ENCODE measurements around the gene APOL6. TPM values are rescaled to one million over a fixed set of nuclear protein-coding genes. Genes with fewer than 3 reads are reported as not detected.

The APOL6 gene
- polyA plus RNA-seq, 1 donor (not counting 4 experiments of a cell fraction or from before 2014, with no cell fraction given): 4.2 TPM

DNA sequence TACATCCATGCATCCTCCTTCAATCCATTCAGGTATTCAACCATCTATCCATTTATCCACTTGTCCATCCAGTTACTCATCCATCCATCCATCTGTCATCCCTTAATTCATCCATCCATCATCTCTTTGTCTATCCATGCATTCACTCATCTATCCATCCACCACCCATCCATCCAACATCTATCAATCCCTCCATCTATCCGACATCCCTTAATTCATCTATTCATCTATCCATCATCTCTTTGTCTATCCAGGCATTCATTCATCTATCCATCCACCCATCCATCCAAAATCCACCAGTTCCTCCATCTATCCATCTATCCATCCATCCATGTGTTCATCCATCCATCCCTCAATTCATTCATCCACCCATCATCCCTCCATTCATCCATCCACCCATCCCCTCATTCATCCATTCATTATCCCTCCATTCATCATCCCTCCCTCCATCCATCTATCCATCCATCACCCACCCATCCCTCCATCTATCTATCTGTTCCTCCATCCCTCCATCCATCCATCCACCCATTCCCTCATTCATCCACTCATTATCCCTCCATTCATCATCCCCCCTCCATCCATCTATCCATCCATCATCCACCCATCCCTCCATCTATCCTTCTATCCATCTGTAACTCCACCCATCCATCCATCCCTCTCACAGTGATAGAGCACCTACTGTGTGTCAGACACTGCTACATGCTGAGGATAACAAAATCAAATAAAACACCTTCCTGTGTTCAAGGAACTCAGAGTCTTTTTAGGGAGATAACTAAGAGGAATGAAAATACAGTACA is 29.6 kb upstream of the APOL6 start:
- no peak overlapping the region for H3K4me3 ChIP-seq (ENCODE audit: control insufficient read depth in 2 of 3, extremely low read depth in 1 of 3, insufficient read depth in 2 of 3, low read depth in 1 of 3, low read length in 3 of 3)
- dilution Hi-C loops (cut with MboI; ENCODE audit: extremely low pct_ligation_motif_present, low sequenced_read_pairs): no loop called here
- H4K20me1 ChIP-seq (ENCODE audit: control insufficient read depth, extremely low read depth, insufficient read depth, low read length): no peaks in the 10 kb centered on the region
- no peak overlapping the region for H3K4me2 ChIP-seq (ENCODE audit: control insufficient read depth, extremely low read depth, insufficient read depth, low read depth, low read length)
- no peak for DNase-seq (ENCODE audit: low read depth, low spot score)
- H3K4me1 ChIP-seq (ENCODE audit: control insufficient read depth, extremely low read depth, insufficient read depth, low read length): peaks cover 10% of the 10 kb centered on the region
- no peak overlapping the region for H3K27ac ChIP-seq (ENCODE audit: control insufficient read depth, insufficient read depth, low read length)
- no peaks in the 10 kb centered on the region for H3K79me2 ChIP-seq (ENCODE audit: control insufficient read depth, insufficient read depth, low read length)
- no peaks in the 10 kb centered on the region for H3K9me1 ChIP-seq (ENCODE audit: control insufficient read depth, extremely low read depth, insufficient read depth, low read length)
- H3K36me3 ChIP-seq (ENCODE audit: control insufficient read depth in 2 of 2, extremely low read depth in 1 of 2, insufficient read depth in 2 of 2, low read length in 2 of 2): no peaks in the 10 kb centered on the region
- H3K9ac ChIP-seq (ENCODE audit: control insufficient read depth, extremely low read depth, insufficient read depth, low read length): no peak overlapping the region
- no peaks in the 10 kb centered on the region for H3K27me3 ChIP-seq (ENCODE audit: control insufficient read depth, extremely low read depth, insufficient read depth, low read length)
- no peak for TF ChIP-seq EZH2 (IDR thresholded peaks at IDR 0.05; ENCODE audit: low read length)
- TF ChIP-seq, protein P1, sequence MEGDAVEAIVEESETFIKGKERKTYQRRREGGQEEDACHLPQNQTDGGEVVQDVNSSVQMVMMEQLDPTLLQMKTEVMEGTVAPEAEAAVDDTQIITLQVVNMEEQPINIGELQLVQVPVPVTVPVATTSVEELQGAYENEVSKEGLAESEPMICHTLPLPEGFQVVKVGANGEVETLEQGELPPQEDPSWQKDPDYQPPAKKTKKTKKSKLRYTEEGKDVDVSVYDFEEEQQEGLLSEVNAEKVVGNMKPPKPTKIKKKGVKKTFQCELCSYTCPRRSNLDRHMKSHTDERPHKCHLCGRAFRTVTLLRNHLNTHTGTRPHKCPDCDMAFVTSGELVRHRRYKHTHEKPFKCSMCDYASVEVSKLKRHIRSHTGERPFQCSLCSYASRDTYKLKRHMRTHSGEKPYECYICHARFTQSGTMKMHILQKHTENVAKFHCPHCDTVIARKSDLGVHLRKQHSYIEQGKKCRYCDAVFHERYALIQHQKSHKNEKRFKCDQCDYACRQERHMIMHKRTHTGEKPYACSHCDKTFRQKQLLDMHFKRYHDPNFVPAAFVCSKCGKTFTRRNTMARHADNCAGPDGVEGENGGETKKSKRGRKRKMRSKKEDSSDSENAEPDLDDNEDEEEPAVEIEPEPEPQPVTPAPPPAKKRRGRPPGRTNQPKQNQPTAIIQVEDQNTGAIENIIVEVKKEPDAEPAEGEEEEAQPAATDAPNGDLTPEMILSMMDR (optimal IDR thresholded peaks at IDR 0.05 in 1 of 3, IDR thresholded peaks at IDR 0.05 in 1 of 3, conservative IDR thresholded peaks at IDR 0.05 in 1 of 3; ENCODE audit: extremely low read depth in 1 of 3, insufficient read depth in 2 of 3, low read length in 3 of 3): no peak
- H2AFZ ChIP-seq (ENCODE audit: control insufficient read depth, low read length): no peak overlapping the region
- H3K9me3 ChIP-seq (ENCODE audit: control insufficient read depth, low read depth, low read length): no peaks in the 10 kb centered on the region
- no peak for FAIRE-seq

DNA sequence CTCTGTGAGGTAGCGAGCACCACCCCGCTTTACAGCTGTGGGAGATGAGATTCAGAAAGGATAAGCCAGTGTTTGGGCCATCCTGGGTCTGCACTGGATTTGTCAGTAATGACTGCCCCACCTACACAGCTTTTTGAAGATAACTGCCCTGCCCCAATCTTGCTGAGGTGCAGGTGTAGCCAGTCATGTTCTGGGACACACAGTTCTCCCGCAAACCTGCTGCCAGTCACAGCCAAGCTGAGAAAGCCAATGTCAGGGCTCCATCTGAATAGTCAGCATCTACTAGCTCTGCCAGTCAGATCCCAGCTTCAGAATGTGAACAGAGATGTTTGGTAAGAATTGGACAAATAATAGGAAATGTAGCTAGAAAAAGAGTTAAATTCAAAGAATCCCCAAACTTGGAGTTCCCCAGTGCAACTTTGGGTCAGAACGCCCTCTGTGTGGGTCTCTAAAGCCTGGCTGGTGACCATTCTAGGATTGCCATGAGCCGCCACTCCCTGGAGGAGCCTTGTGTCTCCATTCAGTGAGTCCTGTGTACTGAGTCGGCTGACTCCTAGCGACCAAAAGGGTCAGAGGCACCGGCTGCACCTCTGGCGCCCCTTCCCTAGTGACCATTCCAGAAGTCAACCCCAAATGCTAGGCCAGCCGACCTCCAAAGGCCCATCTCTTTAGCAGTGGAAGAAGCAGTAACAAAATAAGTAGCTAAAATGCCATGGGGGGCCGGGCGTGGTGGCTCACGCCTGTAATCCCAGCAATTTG is 28.7 kb upstream of the APOL6 start:
- no peaks in the 10 kb centered on the region for H3K9me3 ChIP-seq (ENCODE audit: control insufficient read depth, low read depth, low read length)
- H3K27me3 ChIP-seq (ENCODE audit: control insufficient read depth, extremely low read depth, insufficient read depth, low read length): no peaks in the 10 kb centered on the region
- no peaks in the 10 kb centered on the region for H3K36me3 ChIP-seq (ENCODE audit: control insufficient read depth in 2 of 2, extremely low read depth in 1 of 2, insufficient read depth in 2 of 2, low read length in 2 of 2)
- TF ChIP-seq EZH2 (IDR thresholded peaks at IDR 0.05; ENCODE audit: low read length): no peak
- TF ChIP-seq, protein P1 (optimal IDR thresholded peaks at IDR 0.05 in 1 of 3, IDR thresholded peaks at IDR 0.05 in 1 of 3, conservative IDR thresholded peaks at IDR 0.05 in 1 of 3; ENCODE audit: extremely low read depth in 1 of 3, insufficient read depth in 2 of 3, low read length in 3 of 3): no peak
- H4K20me1 ChIP-seq (ENCODE audit: control insufficient read depth, extremely low read depth, insufficient read depth, low read length): no peaks in the 10 kb centered on the region
- H3K27ac ChIP-seq (ENCODE audit: control insufficient read depth, insufficient read depth, low read length): no peak overlapping the region
- H3K4me3 ChIP-seq (ENCODE audit: control insufficient read depth in 2 of 3, extremely low read depth in 1 of 3, insufficient read depth in 2 of 3, low read depth in 1 of 3, low read length in 3 of 3): no peak overlapping the region
- dilution Hi-C loops (cut with MboI; ENCODE audit: extremely low pct_ligation_motif_present, low sequenced_read_pairs): no loop called here
- H3K9me1 ChIP-seq (ENCODE audit: control insufficient read depth, extremely low read depth, insufficient read depth, low read length): no peaks in the 10 kb centered on the region
- H3K4me1 ChIP-seq (ENCODE audit: control insufficient read depth, extremely low read depth, insufficient read depth, low read length): peaks cover 10% of the 10 kb centered on the region
- H2AFZ ChIP-seq (ENCODE audit: control insufficient read depth, low read length): no peak overlapping the region
- no peak for DNase-seq (ENCODE audit: low read depth, low spot score)
- no peak overlapping the region for H3K4me2 ChIP-seq (ENCODE audit: control insufficient read depth, extremely low read depth, insufficient read depth, low read depth, low read length)
- no peak overlapping the region for H3K9ac ChIP-seq (ENCODE audit: control insufficient read depth, extremely low read depth, insufficient read depth, low read length)
- no peaks in the 10 kb centered on the region for H3K79me2 ChIP-seq (ENCODE audit: control insufficient read depth, insufficient read depth, low read length)
- FAIRE-seq: no peak

Measured in keratinocyte (primary cell).